PC-3 (cell line): ENCODE measurements around the gene ADAMTS6.

Source experiments
- CTCF ChIP-seq: fragments of 300-600 bp; sonication (generic); conservative IDR thresholded peaks from 2 replicates; pipeline ENCODE4 v1.5.1; 2017; ENCODE audit warnings: antibody characterized with exemption, low read depth, mild to moderate bottlenecking, low read length
- EZH2phosphoT487 ChIP-seq: fragments of 300-600 bp; sonication (generic); IDR thresholded peaks from 2 replicates; pipeline ENCODE4 v1.6.1; 2018; ENCODE audit warnings: mild to moderate bottlenecking, antibody characterized with exemption, low read length, borderline replicate concordance

DNA sequence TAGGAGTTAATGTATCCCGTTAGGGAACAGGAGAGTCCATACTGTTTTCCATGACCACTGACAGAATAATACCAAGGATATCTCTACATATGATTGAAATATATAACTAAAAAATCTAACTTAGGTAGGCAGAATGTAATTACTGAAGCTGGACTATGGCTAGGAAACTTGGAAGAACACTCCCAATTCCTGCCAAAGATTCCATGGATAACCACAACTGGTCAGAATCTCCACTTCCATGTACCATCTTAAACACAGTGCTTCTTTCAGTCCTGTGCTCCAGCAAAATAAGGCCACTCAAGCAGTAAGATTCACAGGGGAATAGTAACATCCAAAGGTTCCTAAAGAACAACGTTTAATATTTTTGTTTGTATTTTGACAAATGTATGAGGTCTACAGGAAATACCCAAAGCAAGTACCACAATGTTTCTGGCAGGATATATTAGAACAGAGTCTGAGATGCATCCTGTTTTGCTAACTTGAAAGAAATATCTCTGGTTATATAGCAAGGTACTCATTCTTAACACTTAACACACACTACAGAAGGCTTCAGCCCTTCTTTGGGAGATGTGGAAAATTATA lies 295.0 kb downstream of the ADAMTS6 start:
- TF ChIP-seq CTCF, result no peak
- TF ChIP-seq EZH2phosphoT487, result no peak
